ENCODE data around the gene NAV2. TPM values are rescaled to one million over a fixed set of nuclear protein-coding genes. Genes with fewer than 3 reads are reported as not detected.

NAV2 gene
- total and polyA plus RNA-seq, 2 experiments from 2014 or later: 26.0 to 45.0 TPM

GRCh38 chr11:20020198-20020597 lies 307.6 kb downstream of the NAV2 start (continued):
- TF ChIP-seq, protein P1, sequence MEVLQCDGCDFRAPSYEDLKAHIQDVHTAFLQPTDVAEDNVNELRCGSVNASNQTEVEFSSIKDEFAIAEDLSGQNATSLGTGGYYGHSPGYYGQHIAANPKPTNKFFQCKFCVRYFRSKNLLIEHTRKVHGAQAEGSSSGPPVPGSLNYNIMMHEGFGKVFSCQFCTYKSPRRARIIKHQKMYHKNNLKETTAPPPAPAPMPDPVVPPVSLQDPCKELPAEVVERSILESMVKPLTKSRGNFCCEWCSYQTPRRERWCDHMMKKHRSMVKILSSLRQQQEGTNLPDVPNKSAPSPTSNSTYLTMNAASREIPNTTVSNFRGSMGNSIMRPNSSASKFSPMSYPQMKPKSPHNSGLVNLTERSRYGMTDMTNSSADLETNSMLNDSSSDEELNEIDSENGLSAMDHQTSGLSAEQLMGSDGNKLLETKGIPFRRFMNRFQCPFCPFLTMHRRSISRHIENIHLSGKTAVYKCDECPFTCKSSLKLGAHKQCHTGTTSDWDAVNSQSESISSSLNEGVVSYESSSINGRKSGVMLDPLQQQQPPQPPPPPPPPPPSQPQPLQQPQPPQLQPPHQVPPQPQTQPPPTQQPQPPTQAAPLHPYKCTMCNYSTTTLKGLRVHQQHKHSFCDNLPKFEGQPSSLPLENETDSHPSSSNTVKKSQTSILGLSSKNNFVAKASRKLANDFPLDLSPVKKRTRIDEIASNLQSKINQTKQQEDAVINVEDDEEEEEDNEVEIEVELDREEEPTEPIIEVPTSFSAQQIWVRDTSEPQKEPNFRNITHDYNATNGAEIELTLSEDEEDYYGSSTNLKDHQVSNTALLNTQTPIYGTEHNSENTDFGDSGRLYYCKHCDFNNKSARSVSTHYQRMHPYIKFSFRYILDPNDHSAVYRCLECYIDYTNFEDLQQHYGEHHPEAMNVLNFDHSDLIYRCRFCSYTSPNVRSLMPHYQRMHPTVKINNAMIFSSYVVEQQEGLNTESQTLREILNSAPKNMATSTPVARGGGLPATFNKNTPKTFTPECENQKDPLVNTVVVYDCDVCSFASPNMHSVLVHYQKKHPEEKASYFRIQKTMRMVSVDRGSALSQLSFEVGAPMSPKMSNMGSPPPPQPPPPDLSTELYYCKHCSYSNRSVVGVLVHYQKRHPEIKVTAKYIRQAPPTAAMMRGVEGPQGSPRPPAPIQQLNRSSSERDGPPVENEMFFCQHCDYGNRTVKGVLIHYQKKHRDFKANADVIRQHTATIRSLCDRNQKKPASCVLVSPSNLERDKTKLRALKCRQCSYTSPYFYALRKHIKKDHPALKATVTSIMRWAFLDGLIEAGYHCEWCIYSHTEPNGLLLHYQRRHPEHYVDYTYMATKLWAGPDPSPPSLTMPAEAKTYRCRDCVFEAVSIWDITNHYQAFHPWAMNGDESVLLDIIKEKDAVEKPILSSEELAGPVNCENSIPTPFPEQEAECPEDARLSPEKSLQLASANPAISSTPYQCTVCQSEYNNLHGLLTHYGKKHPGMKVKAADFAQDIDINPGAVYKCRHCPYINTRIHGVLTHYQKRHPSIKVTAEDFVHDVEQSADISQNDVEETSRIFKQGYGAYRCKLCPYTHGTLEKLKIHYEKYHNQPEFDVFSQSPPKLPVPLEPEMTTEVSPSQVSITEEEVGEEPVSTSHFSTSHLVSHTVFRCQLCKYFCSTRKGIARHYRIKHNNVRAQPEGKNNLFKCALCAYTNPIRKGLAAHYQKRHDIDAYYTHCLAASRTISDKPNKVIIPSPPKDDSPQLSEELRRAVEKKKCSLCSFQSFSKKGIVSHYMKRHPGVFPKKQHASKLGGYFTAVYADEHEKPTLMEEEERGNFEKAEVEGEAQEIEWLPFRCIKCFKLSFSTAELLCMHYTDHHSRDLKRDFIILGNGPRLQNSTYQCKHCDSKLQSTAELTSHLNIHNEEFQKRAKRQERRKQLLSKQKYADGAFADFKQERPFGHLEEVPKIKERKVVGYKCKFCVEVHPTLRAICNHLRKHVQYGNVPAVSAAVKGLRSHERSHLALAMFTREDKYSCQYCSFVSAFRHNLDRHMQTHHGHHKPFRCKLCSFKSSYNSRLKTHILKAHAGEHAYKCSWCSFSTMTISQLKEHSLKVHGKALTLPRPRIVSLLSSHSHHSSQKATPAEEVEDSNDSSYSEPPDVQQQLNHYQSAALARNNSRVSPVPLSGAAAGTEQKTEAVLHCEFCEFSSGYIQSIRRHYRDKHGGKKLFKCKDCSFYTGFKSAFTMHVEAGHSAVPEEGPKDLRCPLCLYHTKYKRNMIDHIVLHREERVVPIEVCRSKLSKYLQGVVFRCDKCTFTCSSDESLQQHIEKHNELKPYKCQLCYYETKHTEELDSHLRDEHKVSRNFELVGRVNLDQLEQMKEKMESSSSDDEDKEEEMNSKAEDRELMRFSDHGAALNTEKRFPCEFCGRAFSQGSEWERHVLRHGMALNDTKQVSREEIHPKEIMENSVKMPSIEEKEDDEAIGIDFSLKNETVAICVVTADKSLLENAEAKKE (CRISPR knock-in tag; IDR thresholded peaks at IDR 0.05): no peak
- TF ChIP-seq, protein P2, sequence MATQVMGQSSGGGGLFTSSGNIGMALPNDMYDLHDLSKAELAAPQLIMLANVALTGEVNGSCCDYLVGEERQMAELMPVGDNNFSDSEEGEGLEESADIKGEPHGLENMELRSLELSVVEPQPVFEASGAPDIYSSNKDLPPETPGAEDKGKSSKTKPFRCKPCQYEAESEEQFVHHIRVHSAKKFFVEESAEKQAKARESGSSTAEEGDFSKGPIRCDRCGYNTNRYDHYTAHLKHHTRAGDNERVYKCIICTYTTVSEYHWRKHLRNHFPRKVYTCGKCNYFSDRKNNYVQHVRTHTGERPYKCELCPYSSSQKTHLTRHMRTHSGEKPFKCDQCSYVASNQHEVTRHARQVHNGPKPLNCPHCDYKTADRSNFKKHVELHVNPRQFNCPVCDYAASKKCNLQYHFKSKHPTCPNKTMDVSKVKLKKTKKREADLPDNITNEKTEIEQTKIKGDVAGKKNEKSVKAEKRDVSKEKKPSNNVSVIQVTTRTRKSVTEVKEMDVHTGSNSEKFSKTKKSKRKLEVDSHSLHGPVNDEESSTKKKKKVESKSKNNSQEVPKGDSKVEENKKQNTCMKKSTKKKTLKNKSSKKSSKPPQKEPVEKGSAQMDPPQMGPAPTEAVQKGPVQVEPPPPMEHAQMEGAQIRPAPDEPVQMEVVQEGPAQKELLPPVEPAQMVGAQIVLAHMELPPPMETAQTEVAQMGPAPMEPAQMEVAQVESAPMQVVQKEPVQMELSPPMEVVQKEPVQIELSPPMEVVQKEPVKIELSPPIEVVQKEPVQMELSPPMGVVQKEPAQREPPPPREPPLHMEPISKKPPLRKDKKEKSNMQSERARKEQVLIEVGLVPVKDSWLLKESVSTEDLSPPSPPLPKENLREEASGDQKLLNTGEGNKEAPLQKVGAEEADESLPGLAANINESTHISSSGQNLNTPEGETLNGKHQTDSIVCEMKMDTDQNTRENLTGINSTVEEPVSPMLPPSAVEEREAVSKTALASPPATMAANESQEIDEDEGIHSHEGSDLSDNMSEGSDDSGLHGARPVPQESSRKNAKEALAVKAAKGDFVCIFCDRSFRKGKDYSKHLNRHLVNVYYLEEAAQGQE (IDR thresholded peaks at IDR 0.05; ENCODE audit: unreplicated experiment): no peak
- TF ChIP-seq EZH2 (IDR thresholded peaks at IDR 0.05; ENCODE audit: low read depth, unreplicated experiment): no peak

GRCh38 chr11:20020716-20021115 lies 308.1 kb downstream of the NAV2 start:
- H3K27me3 Mint-ChIP-seq (ENCODE audit: insufficient read depth, low read depth, poor library complexity): peaks cover 4% of the 10 kb centered on the region
- peaks cover 4% of the 10 kb centered on the region; the same call in 1 of the 2 replicates for H3K9me2 ChIP-seq (ENCODE audit: insufficient read depth)
- no peak overlapping the region for H3K4me3 Mint-ChIP-seq
- peaks cover 19% of the 10 kb centered on the region for H3K79me2 ChIP-seq (replicated peaks; ENCODE audit: insufficient read depth)
- H3K27ac Mint-ChIP-seq: no peak overlapping the region
- no peak overlapping the region for H3K4me3 ChIP-seq
- no peaks in the 10 kb centered on the region for H3K27me3 ChIP-seq (ENCODE audit: insufficient read depth)
- H3K9me3 Mint-ChIP-seq: no peaks in the 10 kb centered on the region
- no peak for DNase-seq (ENCODE audit: low spot score)
- 0 out of 3 replicates have a peak, but pooled peaks cover 3% of the 10 kb centered on the region for H3K36me3 Mint-ChIP-seq (ENCODE audit: low read depth)
- H3K27ac ChIP-seq (ENCODE audit: low read depth): no peak overlapping the region
- peaks cover 68% of the 10 kb centered on the region for H3K4me1 ChIP-seq (ENCODE audit: insufficient read depth)
- peak overlapping the region; percentile 78; the same call in 1 of the 2 replicates for H3K4me2 ChIP-seq
- no peak for ATAC-seq
- no peaks in the 10 kb centered on the region for H3K36me3 ChIP-seq (ENCODE audit: insufficient read depth)
- no peaks in the 10 kb centered on the region; the same call in 1 of the 2 replicates for H4K20me1 ChIP-seq (replicated peaks; ENCODE audit: insufficient read depth)
- H2AFZ ChIP-seq: no peak overlapping the region
- peaks cover 7% of the 10 kb centered on the region; the same call in 1 of the 2 replicates for H3F3A ChIP-seq (replicated peaks; ENCODE audit: low read depth)
- H3K4me1 Mint-ChIP-seq: peaks cover 46% of the 10 kb centered on the region
- TF ChIP-seq NANOG (IDR thresholded peaks at IDR 0.05; ENCODE audit: borderline replicate concordance): no peak
- no peak for TF ChIP-seq JUNB (IDR thresholded peaks at IDR 0.05; ENCODE audit: unreplicated experiment)
- TF ChIP-seq POLR2AphosphoS5 (IDR thresholded peaks at IDR 0.05; ENCODE audit: low read depth): no peak
- TF ChIP-seq STAT1 (IDR thresholded peaks at IDR 0.05; ENCODE audit: unreplicated experiment): no peak
- TF ChIP-seq ZNF114 (CRISPR knock-in tag; IDR thresholded peaks at IDR 0.05): no peak
- no peak for TF ChIP-seq EZH2 (IDR thresholded peaks at IDR 0.05; ENCODE audit: low read depth, unreplicated experiment)

All from GM23338 (cell line).